IPS DF 19.7 (cell line): ENCODE data around the gene PLPPR3.

Experiments
- DNase-seq: peaks from one replicate; pipeline ENCODE4 v3.0.0-alpha.2; 2013; ENCODE audit warnings: low read depth, low spot score

PLPPR3 gene

DNA sequence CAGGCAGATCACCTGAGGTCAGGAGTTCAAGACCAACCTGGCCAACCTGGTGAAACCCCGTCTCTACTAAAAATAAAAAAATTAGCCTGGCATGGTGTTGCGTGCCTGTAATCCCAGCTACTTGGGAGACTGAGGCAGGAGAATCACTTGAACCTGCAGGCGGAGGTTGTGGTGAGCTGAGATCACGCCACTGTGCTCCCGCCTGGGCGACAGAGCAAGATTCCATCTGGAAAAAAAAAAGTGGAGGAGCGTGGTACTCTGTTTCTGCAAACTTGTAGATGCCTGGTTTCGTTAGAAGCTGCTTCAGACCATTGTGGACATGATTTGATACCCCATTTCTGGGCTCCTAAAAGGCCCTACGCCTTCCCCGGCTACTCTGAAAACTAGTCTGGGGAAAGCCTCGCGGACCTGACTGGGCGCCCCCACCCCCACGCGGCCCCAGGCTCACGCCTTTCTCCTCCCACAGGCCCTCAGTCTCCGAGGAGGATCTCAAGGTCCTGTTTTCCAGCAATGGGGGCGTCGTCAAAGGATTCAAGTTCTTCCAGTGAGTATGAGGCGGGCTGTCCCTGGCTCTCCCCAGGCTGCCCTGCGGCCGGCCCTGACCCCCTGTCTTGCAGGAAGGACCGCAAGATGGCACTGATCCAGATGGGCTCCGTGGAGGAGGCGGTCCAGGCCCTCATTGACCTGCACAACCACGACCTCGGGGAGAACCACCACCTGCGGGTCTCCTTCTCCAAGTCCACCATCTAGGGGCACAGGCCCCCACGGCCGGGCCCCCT, 11.5 kb downstream of the PLPPR3 start:
- no peak for DNase-seq

DNA sequence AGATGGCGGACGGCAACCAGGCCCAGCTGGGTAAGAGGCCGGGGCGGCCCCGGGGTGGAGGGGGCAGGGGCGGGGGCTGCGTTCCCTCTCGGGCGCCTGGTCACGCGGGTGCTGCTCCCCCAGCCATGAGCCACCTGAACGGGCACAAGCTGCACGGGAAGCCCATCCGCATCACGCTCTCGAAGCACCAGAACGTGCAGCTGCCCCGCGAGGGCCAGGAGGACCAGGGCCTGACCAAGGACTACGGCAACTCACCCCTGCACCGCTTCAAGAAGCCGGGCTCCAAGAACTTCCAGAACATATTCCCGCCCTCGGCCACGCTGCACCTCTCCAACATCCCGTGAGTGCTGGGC, 13.4 kb downstream of the PLPPR3 start:
- DNase-seq, result no peak

DNA sequence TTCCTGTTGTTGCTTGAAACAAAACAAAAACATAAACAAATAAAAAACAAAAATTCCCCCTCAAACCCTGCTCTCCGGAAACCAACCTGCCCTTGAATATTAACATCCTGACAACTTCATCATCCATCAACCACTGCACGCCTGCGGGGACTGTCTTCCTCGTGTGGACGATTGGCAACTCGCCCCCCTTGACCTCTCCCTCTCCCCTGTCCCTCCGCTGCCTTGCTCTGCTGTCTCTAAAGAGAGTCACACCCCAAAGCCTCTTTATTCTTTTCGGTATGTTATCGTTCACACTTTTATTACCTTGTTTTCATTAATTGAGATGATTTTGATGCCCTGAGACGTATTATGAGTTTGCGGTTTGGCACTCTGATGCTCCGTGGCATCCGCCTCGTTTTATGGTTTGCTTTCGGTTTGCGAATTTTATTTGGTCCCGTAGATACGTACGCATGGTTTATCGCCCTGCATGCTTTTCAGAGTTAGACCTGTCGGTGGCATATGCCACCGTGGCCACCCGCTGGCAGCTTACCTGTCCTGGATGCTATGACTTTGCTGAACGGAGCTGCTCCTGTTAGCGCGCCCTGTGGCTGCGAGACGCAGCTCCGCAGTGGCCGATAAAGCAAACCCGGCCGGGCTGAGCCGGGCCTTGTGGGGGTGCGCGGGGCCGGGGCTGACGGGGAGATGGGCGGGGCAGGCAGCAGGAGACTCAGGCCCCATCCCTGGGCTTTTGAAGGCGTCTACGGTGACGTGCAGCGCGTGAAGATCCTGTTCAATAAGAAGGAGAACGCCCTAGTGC, 13.9 kb downstream of the PLPPR3 start:
- DNase-seq, result no peak

DNA sequence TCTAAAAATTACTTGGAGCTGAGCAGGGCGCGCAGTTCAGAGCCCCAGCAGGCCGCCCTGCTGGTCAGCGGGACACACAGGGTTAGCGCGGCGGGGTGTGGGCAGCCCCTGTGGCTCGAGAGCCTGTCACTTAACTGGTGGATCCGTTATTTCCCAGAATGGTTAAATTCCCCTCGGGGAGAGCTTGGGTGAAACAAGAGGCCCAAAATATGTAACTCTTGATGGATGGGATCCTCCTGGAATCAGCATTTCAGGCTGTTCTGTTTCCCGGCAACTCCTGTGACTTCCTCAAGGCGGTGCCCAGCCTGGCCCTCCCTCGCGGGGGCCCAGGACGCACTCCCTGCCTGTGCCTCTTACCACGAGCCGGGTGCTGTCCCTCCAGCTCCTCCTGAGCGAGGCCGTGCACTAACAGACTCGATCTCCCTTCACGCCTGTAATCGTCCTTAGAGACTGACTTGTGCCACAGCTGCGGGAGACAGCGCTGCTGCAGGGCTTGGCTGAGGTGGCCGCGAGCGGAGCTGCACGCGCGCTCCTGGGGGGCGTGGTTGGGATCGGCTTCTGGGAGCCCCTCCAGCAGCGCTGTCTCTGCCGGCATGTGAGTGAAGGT, 14.8 kb downstream of the PLPPR3 start:
- DNase-seq, result no peak

DNA sequence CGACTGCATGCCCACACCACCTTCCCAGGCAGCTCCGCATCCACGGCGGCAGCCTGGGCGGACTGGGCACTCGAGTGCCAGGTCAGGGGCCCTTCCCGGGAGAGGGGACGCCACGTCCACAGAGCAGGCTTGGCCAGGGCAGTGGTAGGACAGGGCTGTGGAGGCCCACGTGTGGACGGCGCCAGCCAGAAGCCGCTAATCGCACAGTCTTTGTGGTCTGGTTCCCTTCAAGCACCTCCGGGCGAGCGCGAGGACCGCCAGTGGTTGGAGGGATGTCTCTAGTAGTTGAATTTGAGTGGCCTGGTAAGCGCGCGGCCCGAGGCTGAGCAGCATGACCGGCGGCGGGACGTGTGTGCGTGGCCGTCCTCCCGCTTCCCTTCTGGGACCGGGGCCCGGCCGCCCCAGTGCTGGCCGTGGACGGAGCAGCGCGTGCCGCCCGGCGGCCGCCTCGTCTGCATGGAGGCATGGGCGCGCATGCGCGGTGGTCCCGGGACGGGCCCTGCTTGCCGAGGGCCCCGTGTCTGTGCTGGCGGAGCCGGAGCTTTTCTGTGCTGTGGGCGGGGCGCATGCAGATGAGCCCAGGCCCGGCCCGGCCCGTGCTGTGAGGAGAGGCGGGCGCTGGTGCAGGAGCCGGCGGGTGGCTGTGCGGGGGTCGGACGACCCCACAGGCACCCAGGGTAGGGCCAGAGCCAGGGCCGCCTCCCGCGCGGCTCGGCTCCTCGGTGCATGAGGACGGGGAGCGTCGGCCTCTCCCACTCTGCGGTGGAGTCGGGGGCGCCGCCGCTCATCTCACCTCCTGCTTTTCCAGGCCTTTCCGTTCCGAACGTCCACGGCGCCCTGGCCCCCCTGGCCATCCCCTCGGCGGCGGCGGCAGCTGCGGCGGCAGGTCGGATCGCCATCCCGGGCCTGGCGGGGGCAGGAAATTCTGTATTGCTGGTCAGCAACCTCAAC, 15.9 kb downstream of the PLPPR3 start:
- DNase-seq, result no peak

DNA sequence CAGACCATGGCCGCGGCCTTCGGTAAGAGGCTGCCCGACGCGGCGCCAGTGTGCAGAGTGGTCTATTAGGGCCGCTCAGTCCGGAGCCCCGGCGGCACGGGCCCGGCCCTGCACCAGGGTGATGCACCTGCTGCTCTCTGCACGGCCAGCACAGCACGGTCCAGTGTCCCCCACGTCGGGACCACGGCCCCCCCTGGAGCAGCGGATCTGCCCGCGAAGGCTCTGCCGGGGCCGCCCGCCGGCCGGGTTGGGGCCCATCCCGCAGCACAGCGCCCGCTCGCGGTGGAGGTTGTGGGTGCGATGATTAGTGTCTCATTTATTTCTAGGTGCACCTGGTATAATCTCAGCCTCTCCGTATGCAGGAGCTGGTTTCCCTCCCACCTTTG, 16.6 kb downstream of the PLPPR3 start:
- no peak for DNase-seq

DNA sequence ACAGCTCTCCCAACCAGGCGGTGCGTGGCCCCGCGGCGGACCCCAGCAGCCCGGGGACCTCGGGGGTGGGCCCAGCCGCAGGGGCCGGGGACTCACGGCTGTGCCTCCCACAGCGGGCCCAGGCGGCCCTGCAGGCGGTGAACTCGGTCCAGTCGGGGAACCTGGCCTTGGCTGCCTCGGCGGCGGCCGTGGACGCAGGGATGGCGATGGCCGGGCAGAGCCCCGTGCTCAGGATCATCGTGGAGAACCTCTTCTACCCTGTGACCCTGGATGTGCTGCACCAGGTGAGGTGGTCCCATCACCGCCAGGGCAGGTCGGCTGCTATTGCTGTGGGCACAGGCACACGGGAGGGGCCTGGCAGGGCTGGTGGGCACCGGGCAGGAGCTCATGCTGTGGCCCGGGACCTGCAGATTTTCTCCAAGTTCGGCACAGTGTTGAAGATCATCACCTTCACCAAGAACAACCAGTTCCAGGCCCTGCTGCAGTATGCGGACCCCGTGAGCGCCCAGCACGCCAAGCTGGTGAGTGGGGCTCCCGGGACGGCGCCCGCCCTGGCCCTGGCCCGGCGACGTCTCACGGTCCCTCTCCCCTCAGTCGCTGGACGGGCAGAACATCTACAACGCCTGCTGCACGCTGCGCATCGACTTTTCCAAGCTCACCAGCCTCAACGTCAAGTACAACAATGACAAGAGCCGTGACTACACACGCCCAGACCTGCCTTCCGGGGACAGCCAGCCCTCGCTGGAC, 17.2 kb downstream of the PLPPR3 start:
- no peak for DNase-seq

DNA sequence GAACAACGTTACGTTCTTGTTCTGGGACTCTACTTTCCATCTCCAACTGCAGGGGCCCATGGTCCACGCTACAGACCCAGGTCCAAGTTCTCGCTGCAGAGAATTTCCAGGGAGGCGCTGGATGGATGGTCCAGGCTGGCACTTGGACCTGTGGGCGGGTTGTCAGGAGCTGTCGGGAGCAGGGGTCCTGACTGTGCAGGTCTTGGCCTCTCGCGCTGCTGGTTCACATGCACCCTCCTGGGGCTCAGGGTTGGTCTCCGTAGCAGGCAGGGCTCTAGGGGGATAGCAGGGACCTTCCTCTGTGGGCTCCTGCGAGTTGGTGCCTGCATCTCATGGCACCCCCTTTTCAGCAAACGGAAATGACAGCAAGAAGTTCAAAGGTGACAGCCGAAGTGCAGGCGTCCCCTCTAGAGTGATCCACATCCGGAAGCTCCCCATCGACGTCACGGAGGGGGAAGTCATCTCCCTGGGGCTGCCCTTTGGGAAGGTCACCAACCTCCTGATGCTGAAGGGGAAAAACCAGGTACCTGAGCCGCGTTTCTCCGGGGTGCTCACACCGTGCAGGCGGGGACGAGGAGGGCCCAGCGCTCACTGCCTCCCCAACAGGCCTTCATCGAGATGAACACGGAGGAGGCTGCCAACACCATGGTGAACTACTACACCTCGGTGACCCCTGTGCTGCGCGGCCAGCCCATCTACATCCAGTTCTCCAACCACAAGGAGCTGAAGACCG, 17.9 kb downstream of the PLPPR3 start:
- no peak for DNase-seq

DNA sequence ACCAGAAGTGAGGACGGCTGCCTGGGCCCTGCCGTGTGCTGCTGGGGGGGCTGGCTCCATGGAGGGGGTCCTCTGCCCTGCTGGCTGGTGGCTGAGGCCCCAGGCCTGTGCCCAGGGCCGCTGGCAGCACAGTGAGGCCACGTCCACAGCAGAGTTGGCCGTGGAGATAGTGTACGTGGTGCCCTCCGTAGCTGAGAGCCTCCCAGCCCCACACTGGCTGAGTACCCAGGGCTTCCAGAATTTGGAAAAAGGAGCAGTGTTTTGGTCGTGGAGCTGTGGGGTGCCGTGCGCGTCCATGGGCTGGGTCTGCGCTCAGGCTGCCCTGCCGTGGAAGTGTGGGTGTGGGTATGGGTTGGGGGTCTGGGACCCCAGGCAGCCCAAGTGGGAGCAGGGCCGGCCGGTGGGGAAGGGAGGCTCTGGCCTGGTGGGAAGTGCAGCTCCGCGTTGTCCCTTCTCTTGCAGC, 18.6 kb downstream of the PLPPR3 start:
- DNase-seq, result no peak

DNA sequence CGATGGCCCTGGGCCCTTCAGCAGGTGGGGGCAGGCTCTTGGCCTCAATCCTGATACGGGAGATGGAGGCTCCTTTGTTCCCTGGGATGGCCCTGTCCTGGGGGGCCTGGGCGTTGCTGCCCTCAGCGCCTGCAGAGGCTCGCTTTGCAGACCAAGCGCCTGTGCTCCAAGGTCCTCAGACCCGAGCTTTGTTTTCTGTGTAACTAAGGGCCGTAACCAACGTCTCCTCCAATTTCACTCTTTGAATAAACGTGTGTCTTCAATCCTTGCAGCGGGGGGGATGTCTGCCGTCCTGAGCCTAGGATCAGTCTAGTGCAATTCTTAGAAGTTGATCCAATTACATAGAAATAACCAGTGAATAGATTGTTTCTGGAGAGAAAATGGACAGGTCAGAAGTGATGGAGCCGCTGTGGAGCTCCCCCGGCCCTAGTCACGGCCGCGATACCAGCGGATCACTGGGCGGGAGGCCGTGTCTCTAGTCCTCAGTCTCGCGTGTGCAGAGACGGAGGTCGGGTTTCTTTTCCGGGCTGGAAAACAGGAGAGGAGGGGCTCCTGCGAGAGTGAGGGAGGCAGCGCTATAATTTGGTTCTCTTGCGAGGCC, 19.2 kb downstream of the PLPPR3 start:
- no peak for DNase-seq

DNA sequence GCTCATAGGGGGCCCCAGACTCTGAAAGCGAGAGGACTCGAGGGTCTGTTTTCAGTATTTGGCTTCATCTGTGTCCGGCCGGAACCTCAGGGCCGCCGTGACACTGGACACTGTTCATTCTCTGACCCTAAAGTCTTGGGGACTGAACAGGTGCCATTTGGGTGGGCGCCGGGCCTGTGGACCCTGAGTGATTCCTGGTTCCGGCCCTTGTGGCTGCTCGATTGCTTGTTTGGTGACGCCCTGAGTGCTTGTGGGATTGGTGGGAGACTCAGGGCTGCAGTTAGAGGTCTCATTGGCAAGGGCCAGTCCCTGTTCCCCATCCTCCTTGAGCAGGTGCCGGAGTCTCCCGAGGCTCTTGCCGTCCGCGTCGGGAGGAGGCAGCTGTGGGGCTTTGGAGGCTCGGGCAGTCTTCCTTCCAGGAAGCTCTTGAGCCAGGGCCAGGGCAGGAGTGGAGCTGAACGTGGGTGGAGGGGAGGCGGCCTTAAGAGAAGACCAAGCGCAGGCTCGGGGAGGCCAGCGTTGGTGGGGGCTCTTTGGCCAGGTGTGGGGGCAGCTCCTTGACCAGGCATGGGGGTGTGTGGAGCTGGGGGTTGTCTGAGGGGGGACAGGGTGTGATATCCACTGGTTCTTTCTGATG, 19.8 kb downstream of the PLPPR3 start:
- DNase-seq, result no peak

DNA sequence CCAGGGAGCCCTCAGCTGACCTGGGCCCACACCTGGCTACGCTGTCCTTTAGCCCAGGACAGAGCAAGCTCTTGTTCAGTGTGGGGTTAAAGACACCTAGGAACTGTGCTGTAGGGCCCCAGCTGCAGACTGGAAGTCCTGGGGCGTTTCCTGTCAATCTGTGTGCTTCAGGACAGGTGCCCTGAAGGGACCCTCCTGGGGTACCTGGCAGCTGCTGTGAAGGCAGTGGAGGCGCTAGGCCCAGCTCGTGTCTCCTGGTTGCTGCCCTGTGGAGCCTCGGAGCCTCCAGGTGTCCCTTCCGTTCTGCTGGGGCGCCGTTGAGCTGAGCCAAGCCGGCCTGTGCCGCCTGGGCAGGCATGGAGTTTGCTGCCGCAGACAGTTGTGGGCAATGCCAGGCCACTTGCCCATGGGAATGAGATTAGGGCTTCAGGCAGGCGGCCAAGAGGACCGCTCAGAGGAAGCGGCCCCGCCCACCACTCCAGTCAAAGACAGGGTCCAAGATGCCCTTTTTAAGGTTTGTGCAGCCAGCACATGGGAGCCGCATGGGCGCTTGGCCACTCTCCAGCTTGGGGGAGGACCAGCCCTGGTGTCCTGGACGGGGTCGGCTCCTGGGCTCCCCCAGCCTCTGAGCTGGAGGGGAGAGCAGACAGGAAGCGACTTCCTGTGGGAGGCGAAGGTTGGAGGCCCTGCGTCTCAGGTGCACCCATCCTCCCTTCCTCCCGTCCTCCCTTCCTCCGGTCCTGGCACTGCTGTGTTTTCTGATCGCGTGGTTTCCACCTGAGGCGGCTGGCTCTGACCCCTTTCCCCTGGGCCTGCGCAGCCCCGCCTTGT, 20.5 kb downstream of the PLPPR3 start:
- DNase-seq, result no peak

DNA sequence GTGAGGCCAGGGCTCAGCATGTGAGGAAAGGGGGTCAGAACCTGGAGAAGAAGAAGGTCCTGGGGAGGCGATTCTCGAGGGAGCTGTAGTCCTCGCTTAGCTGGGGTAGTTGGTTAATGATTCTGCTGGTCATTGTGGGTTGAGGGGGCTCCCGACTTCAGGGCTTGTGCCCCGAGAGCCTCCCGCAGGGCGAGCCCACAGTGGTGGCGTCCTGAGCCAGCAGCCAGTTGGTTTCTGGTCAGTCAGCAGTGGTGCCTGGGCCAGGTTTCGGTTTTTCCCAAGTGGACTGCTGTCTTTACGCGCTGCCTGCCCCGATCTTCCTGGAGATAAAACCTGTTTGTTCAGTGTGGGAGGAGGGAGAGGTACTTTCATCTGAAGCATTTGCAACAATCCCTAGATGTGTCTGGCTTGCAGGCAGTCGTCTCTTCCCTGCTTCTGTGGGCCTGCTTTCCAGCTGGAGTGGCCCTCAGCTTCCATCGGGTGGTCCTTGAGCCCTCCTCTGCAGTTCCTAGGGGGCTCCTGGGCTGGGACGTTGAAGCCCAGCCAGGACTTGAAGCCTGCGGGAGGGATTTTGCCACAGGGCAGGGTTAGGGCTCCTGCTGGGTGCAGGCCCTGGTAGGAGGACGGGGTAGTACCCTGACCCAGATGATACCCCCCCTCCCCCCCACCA, 21.3 kb downstream of the PLPPR3 start:
- no peak for DNase-seq

DNA sequence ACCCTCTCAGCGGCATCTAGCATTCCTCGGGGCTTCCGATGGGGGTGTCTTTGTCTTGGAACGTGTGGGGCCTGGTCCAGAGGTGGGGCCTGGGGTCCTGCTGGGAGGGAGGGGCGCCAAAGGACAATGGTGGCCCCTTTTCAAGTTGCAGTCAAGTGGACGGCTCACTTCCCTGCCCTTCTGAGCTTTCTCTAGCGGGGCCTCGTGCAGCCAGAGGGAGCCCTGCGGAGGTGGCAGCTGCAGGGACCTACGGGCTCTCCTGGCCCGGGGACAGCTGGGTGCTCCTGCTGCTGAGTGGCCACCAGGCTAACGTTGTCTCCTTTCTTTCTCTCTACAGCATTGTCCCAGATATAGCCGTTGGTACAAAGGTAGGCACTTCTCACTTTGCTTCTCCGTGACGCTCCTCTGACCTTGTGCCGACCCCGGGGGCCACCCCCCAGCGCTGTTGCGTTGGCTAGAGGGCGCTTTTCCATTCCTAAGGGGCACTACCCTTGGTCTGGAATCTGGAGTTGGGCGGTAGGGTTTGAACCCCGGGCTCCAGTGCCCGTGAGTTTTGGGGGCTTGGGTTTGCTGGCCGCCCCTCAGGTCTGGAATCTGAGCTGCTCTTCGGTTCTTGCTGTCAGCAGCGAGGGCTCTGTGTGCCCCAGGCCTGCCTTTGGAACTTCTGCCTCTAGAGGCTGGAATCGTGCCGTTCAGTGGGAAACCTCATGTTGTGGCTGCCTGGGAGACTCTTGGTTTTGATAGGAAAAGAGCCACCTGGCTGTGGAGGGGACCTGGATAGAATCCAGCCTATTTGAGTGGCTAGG, 22.5 kb downstream of the PLPPR3 start:
- DNase-seq, result no peak

DNA sequence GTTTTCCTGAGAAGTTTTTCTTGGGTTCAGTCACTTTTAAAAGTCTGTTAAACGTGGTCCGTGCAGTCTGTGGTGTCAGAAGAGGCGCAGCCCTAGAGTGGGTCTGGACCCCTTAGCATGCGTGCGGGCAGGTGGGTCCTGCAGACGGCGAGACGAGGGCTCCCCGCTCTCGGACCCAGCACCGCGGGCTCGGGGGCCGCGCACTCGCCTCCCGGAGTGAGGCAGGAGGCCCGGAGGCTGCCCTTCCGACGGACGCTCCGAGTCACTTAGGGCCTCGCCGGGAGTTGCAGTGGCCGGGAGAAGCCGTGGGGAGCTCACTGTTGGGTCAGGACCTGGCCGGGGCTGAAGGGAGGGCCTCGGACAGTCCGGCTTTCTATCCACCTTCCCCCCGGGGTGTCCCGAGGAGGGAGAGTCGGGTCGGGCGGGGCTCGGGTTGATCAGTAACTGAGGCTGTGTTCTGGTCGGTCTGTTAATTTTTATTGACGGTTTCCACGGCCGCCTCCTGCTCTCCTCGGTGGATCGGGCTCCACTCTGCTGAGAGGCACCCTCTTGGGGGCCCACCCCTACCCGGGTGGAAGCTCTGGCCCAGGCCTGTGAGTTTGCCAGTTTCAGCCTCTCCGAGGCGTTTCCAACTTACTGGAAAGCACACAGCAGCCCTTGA, 23.2 kb downstream of the PLPPR3 start:
- no peak for DNase-seq
